Thyroid gland (tissue), 4 donors: ENCODE data around the gene CACNB4. TPM values are rescaled to one million over a fixed set of nuclear protein-coding genes. Genes with fewer than 3 reads are reported as not detected.

Experiments
- DNase-seq, 2 donors: peaks; one replicate each; pipeline ENCODE4 v3.0.0-alpha.2; 2019
- H3K27ac ChIP-seq, 3 donors: fragments of 200-600 bp; sonication (generic); 1 replicate in 2 of 3; 2 replicates in 1 of 3; pipeline ENCODE4 v1.5.1; 2016 to 2019; ENCODE audit warnings: mild to moderate bottlenecking in 1 of 3, moderate library complexity in 1 of 3
- H3K27me3 ChIP-seq: fragments of 200-600 bp; sonication (generic); one replicate; pipeline ENCODE4 v1.5.1; 2019
- H3K36me3 ChIP-seq, 2 donors: fragments of 200-600 bp; sonication (generic); one replicate each; pipeline ENCODE4 v1.5.1; 2016 to 2019
- H3K4me1 ChIP-seq, 2 donors: fragments of 200-600 bp; sonication (generic); one replicate each; pipeline ENCODE4 v1.5.1; 2017 to 2019
- H3K4me3 ChIP-seq, 3 donors: fragments of 200-600 bp; sonication (generic); replicated peaks in 1 of 3; 1 replicate in 2 of 3; 2 replicates in 1 of 3; pipeline ENCODE4 v1.5.1; 2016; ENCODE audit warnings: mild to moderate bottlenecking in 1 of 3
- H3K9me3 ChIP-seq: fragments of 200-600 bp; sonication (generic); one replicate; pipeline ENCODE4 v1.5.1; 2017
- CTCF ChIP-seq, 6 experiments: fragments of 200-600 bp in 3 of 6; fragments of 450-650 bp in 3 of 6; sonication (generic) in 3 of 6; IDR thresholded peaks; one replicate each; pipeline ENCODE4 v1.5.1; 2016 to 2019; ENCODE audit warnings: antibody characterized with exemption in 6 of 6, mild to moderate bottlenecking in 2 of 6, inconsistent platforms in 1 of 6, moderate library complexity in 1 of 6
- POLR2A ChIP-seq, 2 donors: fragments of 450-650 bp; IDR thresholded peaks; one replicate each; pipeline ENCODE4 v1.6.1; 2017; ENCODE audit warnings: antibody characterized with exemption in 2 of 2, mild to moderate bottlenecking in 2 of 2, moderate library complexity in 1 of 2
- WGBS, 2 donors: methylation state at CpG; one replicate each; pipeline ENCODE4 v1.1.5; 2017; 5-methylcytosine and 5-hydroxymethylcytosine counted together
- intact Hi-C: fragments of 100-400 bp; cut with DNase I; formaldehyde crosslinking; loops from one replicate; pipeline ENCODE4 v1.15.1; 2023
- total RNA-seq, 4 donors: library from RNA; depleted of rRNA; stranded (reverse); fragments of >200 nt; gene quantifications; one replicate each; pipeline ENCODE4 v1.2.3, GENCODE V29; 2016

CACNB4 gene
- total RNA-seq, 4 donors from 2014 or later = 3.0 to 3.6 (median 3.2) TPM

GRCh38 chr2:151860613-151861146, 238.2 kb downstream of the CACNB4 start:
- DNase-seq = no peak
- Histone ChIP-seq H3K36me3 (no peaks in the 10 kb centered on the region), H3K4me3 (no peak overlapping the region), H3K9me3 (no peaks in the 10 kb centered on the region), H3K27ac (peak overlapping the region; percentile 22 to 34 (median 28)), H3K4me1 (peaks cover 9 to 21% of the 10 kb centered on the region in 2 donors), H3K27me3 (no peaks in the 10 kb centered on the region)
- 91 to 94% methylated on average over 5 of the region's 5 CpGs for WGBS, 2 donors
- no peak for TF ChIP-seq CTCF (IDR thresholded peaks at IDR 0.05)
- no peak for TF ChIP-seq POLR2A (IDR thresholded peaks at IDR 0.05)
- intact Hi-C loops = no loop called here

- Histone ChIP-seq H3K27ac (no peak overlapping the region), H3K27me3 (no peaks in the 10 kb centered on the region), H3K9me3 (no peaks in the 10 kb centered on the region), H3K36me3 (no peaks in the 10 kb centered on the region), H3K4me3 (no peak overlapping the region), H3K4me1 (peaks cover 9 to 21% of the 10 kb centered on the region in 2 donors)
- 80 to 93% methylated on average over 4 of the region's 4 CpGs for WGBS, 2 donors
- DNase-seq = no peak
- TF ChIP-seq CTCF (IDR thresholded peaks at IDR 0.05) (no peak), POLR2A (IDR thresholded peaks at IDR 0.05) (no peak)
- intact Hi-C loops = no loop called here
Observed at GRCh38 chr2:151860210-151860609, 238.6 kb downstream of the CACNB4 start.

- TF ChIP-seq CTCF (IDR thresholded peaks at IDR 0.05) (no peak), POLR2A (IDR thresholded peaks at IDR 0.05) (no peak)
- intact Hi-C loops = no loop called here
- H3K4me1 ChIP-seq = peaks cover 17 to 23% of the 10 kb centered on the region in 2 donors
- H3K4me3 ChIP-seq = no peak overlapping the region
- peak overlapping the region; percentile 10 to 56 (median 55) for H3K27ac ChIP-seq
- no peaks in the 10 kb centered on the region for H3K36me3 ChIP-seq
- DNase-seq = peak; percentile 71 to 73
- no peaks in the 10 kb centered on the region for H3K27me3 ChIP-seq
- H3K9me3 ChIP-seq = no peaks in the 10 kb centered on the region
Observed at GRCh38 chr2:151857650-151858049, 241.2 kb downstream of the CACNB4 start.

- H3K4me3 ChIP-seq = no peak overlapping the region
- no peaks in the 10 kb centered on the region for H3K27me3 ChIP-seq
- DNase-seq = no peak
- no peaks in the 10 kb centered on the region for H3K9me3 ChIP-seq
- H3K36me3 ChIP-seq = no peaks in the 10 kb centered on the region
- TF ChIP-seq POLR2A (IDR thresholded peaks at IDR 0.05) (no peak), CTCF (IDR thresholded peaks at IDR 0.05) (no peak)
- no peak overlapping the region for H3K27ac ChIP-seq
- intact Hi-C loops = no loop called here
- WGBS, 2 donors = 90 to 91% methylated on average over 3 of the region's 3 CpGs
- peaks cover 25 to 32% of the 10 kb centered on the region in 2 donors for H3K4me1 ChIP-seq
Observed at GRCh38 chr2:151855111-151855510, 243.7 kb downstream of the CACNB4 start.

GRCh38 chr2:151853070-151853758, 245.6 kb downstream of the CACNB4 start:
- H3K4me1 ChIP-seq = peaks cover 25 to 38% of the 10 kb centered on the region in 2 donors
- intact Hi-C loops = no loop called here
- peak in 1 of 2 donors; percentile 13 for DNase-seq
- WGBS, 2 donors = 38 to 40% methylated on average over 3 of the region's 3 CpGs
- H3K36me3 ChIP-seq = no peaks in the 10 kb centered on the region
- TF ChIP-seq CTCF (IDR thresholded peaks at IDR 0.05) (no peak), POLR2A (IDR thresholded peaks at IDR 0.05) (no peak)
- H3K27me3 ChIP-seq = no peaks in the 10 kb centered on the region
- H3K27ac ChIP-seq = peak overlapping the region in 2 of 3 donors; percentile 66 to 69
- H3K9me3 ChIP-seq = no peaks in the 10 kb centered on the region
- no peak overlapping the region for H3K4me3 ChIP-seq
